Effector memory CD4-positive, alpha-beta T cell (primary cell): ENCODE measurements around the gene CNTN4.
"Not testable (repeated sequence)": the region's sequence is repeated elsewhere in the genome, so short reads cannot be mapped to it uniquely, and the experiment has no call there.

Experiments
- DNase-seq, 3 donors: peaks; one replicate each; pipeline ENCODE4 v3.0.0-alpha.2; 2020
- H3K27ac ChIP-seq: 2 replicates; pipeline ENCODE4 v1.7.0; 2013; ENCODE audit warnings: mild to moderate bottlenecking, low read length, moderate library complexity; ENCODE audit not compliant: insufficient read depth, poor library complexity, severe bottlenecking
- H3K27me3 ChIP-seq: replicated peaks from 2 replicates; pipeline ENCODE4 v1.7.0; 2013; ENCODE audit warnings: mild to moderate bottlenecking, low read length; ENCODE audit not compliant: insufficient read depth, control insufficient read depth, poor library complexity, severe bottlenecking
- H3K36me3 ChIP-seq: 2 replicates; pipeline ENCODE4 v1.7.0; 2013; ENCODE audit warnings: mild to moderate bottlenecking, low read length, moderate library complexity; ENCODE audit not compliant: control insufficient read depth, insufficient read depth
- H3K4me1 ChIP-seq: 2 replicates; pipeline ENCODE4 v1.7.0; 2013; ENCODE audit warnings: low read length, mild to moderate bottlenecking; ENCODE audit not compliant: control insufficient read depth, insufficient read depth, poor library complexity, severe bottlenecking
- H3K4me3 ChIP-seq: 2 replicates; pipeline ENCODE4 v1.7.0; 2013; ENCODE audit warnings: low read length, low read depth, mild to moderate bottlenecking; ENCODE audit not compliant: insufficient read depth, poor library complexity, severe bottlenecking
- H3K9me3 ChIP-seq: 2 replicates; pipeline ENCODE4 v1.7.0; 2013; ENCODE audit warnings: mild to moderate bottlenecking, low read length, moderate library complexity; ENCODE audit not compliant: control insufficient read depth

The CNTN4 gene

GRCh38 chr3:2910997-2911396 lies 812.3 kb downstream of the CNTN4 start:
- Histone ChIP-seq H3K36me3 (no peaks in the 10 kb centered on the region), H3K9me3 (no peaks in the 10 kb centered on the region), H3K27ac (no peak overlapping the region), H3K27me3 (no peaks in the 10 kb centered on the region), H3K4me3 (no peak overlapping the region), H3K4me1 (no peaks in the 10 kb centered on the region)
- no peak for DNase-seq

- Histone ChIP-seq H3K36me3 (no peaks in the 10 kb centered on the region), H3K27ac (no peak overlapping the region), H3K27me3 (no peaks in the 10 kb centered on the region), H3K4me3 (no peak overlapping the region), H3K4me1 (no peaks in the 10 kb centered on the region), H3K9me3 (no peaks in the 10 kb centered on the region)
- DNase-seq, result no peak
Observed at GRCh38 chr3:2915826-2916225, 817.2 kb downstream of the CNTN4 start.

GRCh38 chr3:2916640-2917039 lies 818.0 kb downstream of the CNTN4 start:
- not testable (repeated sequence) for H3K4me1 ChIP-seq, DNase-seq, H3K4me3 ChIP-seq, H3K36me3 ChIP-seq, H3K27ac ChIP-seq, H3K9me3 ChIP-seq, H3K27me3 ChIP-seq

- H3K4me1 ChIP-seq, result no peaks in the 10 kb centered on the region
- H3K27ac ChIP-seq, result no peak overlapping the region
- no peak for DNase-seq
- H3K27me3 ChIP-seq, result no peaks in the 10 kb centered on the region
- H3K9me3 ChIP-seq, result no peaks in the 10 kb centered on the region
- no peaks in the 10 kb centered on the region for H3K36me3 ChIP-seq
- H3K4me3 ChIP-seq, result no peak overlapping the region
Observed at GRCh38 chr3:2920103-2920502, 821.4 kb downstream of the CNTN4 start.

- H3K4me3 ChIP-seq, result no peak overlapping the region
- no peaks in the 10 kb centered on the region for H3K27me3 ChIP-seq
- no peak for DNase-seq
- no peak overlapping the region for H3K27ac ChIP-seq
- H3K4me1 ChIP-seq, result no peaks in the 10 kb centered on the region
- no peaks in the 10 kb centered on the region for H3K9me3 ChIP-seq
- H3K36me3 ChIP-seq, result no peaks in the 10 kb centered on the region
Observed at GRCh38 chr3:2921452-2921851, 822.8 kb downstream of the CNTN4 start.

GRCh38 chr3:2921903-2922302 lies 823.2 kb downstream of the CNTN4 start:
- DNase-seq, result no peak
- H3K9me3 ChIP-seq, result no peaks in the 10 kb centered on the region
- H3K4me1 ChIP-seq, result no peaks in the 10 kb centered on the region
- H3K27ac ChIP-seq, result no peak overlapping the region
- no peak overlapping the region for H3K4me3 ChIP-seq
- H3K27me3 ChIP-seq, result no peaks in the 10 kb centered on the region
- H3K36me3 ChIP-seq, result no peaks in the 10 kb centered on the region

GRCh38 chr3:2923390-2923789 lies 824.7 kb downstream of the CNTN4 start:
- Histone ChIP-seq H3K27me3 (no peaks in the 10 kb centered on the region), H3K36me3 (no peaks in the 10 kb centered on the region), H3K27ac (no peak overlapping the region), H3K4me1 (no peaks in the 10 kb centered on the region), H3K9me3 (no peaks in the 10 kb centered on the region), H3K4me3 (no peak overlapping the region)
- no peak for DNase-seq

GRCh38 chr3:2927259-2927658 lies 828.6 kb downstream of the CNTN4 start:
- Histone ChIP-seq H3K4me1 (no peaks in the 10 kb centered on the region), H3K4me3 (no peak overlapping the region), H3K27ac (no peak overlapping the region), H3K36me3 (no peaks in the 10 kb centered on the region), H3K27me3 (no peaks in the 10 kb centered on the region), H3K9me3 (no peaks in the 10 kb centered on the region)
- DNase-seq, result no peak

GRCh38 chr3:2929574-2929973 lies 830.9 kb downstream of the CNTN4 start:
- Histone ChIP-seq H3K27ac (no peak overlapping the region), H3K9me3 (no peaks in the 10 kb centered on the region), H3K27me3 (no peaks in the 10 kb centered on the region), H3K4me3 (no peak overlapping the region), H3K36me3 (no peaks in the 10 kb centered on the region), H3K4me1 (no peaks in the 10 kb centered on the region)
- no peak for DNase-seq

- no peak for DNase-seq
- H3K9me3 ChIP-seq, result no peaks in the 10 kb centered on the region
Observed at GRCh38 chr3:2931265-2931664, 832.6 kb downstream of the CNTN4 start.

GRCh38 chr3:2934541-2934940 lies 835.9 kb downstream of the CNTN4 start:
- H3K4me1 ChIP-seq, result no peaks in the 10 kb centered on the region
- no peak overlapping the region for H3K27ac ChIP-seq
- H3K36me3 ChIP-seq, result no peaks in the 10 kb centered on the region
- no peak for DNase-seq
- no peak overlapping the region for H3K4me3 ChIP-seq
- H3K27me3 ChIP-seq, result no peaks in the 10 kb centered on the region
- no peaks in the 10 kb centered on the region for H3K9me3 ChIP-seq

More at GRCh38 chr3:2931265-2931664, 832.6 kb downstream of the CNTN4 start:
- Histone ChIP-seq H3K27me3 (no peaks in the 10 kb centered on the region), H3K27ac (no peak overlapping the region), H3K36me3 (no peaks in the 10 kb centered on the region), H3K4me3 (no peak overlapping the region), H3K4me1 (no peaks in the 10 kb centered on the region)
